ENCODE results near the gene ZFP57.

ZFP57 gene

GRCh38 chr6:29625337-29625930 is 55.5 kb downstream of the ZFP57 start:
- no peak for DNase-seq (ENCODE audit: low read depth)
- no peak overlapping the region for H3K4me3 ChIP-seq (ENCODE audit: low read depth, low read length)
- TF ChIP-seq CTCF (IDR thresholded peaks at IDR 0.05; ENCODE audit: insufficient read depth, low read depth, low read length, missing control alignments), result no peak

GRCh38 chr6:29624520-29624961 is 56.4 kb downstream of the ZFP57 start:
- TF ChIP-seq CTCF (IDR thresholded peaks at IDR 0.05; ENCODE audit: insufficient read depth, low read depth, low read length, missing control alignments), result no peak
- no peak for DNase-seq (ENCODE audit: low read depth)
- no peak overlapping the region for H3K4me3 ChIP-seq (ENCODE audit: low read depth, low read length)
